GM18508 (cell line): Measurements from ENCODE around the gene CAMTA1.

Source experiments
- ATAC-seq: cut with Tn5 transposase; IDR thresholded peaks from one replicate; pipeline ENCODE4 v1.9.1; 2021; ENCODE audit warnings: moderate number of reproducible peaks; ENCODE audit not compliant: insufficient read depth, unreplicated experiment

The CAMTA1 gene

GRCh38 chr1:6948861-6949260 lies 163.6 kb downstream of the CAMTA1 start:
- ATAC-seq: no peak

- no peak for ATAC-seq
These were observed 164.9 kb downstream of the CAMTA1 start for GRCh38 chr1:6950001-6950765.

DNA sequence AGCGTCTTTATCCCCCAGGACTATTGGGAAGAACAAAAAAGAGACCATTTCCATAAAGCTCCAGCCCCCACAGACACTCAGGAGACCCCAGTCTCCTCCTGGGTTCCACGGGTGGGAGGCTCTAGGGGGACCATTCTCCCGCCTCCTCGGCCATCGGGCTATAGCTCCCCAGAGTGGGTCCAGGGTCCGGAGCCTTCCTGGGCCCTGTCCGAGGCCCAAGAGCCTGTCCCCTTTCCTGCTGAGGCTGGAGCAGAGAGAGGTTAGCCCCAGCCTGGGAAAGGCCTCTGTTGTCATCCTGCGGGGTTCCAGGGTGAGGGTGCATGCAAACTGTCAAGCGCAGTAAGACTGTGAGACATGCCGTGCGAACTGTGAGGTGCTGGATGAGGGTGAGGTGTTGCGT lies 166.3 kb downstream of the CAMTA1 start:
- no peak for ATAC-seq

GRCh38 chr1:6953216-6953615 lies 168.0 kb downstream of the CAMTA1 start:
- no peak for ATAC-seq

- no peak for ATAC-seq
These were observed 168.7 kb downstream of the CAMTA1 start for GRCh38 chr1:6953907-6954364.

DNA sequence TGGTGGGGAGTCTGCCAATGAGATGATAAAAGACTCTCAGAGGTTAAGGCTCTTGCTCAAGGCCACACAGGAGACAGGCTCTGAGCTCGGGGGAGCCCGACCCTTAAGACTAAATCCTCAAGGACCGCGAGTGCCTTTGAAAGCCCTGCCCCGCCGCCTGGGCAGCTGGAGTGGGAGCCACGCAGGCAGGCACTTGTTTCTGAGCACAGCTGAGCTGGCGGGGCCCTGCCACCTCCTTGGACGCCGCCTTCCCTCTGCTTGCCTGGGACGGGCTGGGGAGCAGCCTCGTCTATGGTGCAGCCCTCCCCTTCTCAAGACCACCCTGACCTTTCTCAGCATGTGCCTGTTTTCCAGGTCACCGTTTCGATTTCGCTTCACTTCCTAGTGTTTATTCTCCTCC lies 169.3 kb downstream of the CAMTA1 start:
- no peak for ATAC-seq

DNA sequence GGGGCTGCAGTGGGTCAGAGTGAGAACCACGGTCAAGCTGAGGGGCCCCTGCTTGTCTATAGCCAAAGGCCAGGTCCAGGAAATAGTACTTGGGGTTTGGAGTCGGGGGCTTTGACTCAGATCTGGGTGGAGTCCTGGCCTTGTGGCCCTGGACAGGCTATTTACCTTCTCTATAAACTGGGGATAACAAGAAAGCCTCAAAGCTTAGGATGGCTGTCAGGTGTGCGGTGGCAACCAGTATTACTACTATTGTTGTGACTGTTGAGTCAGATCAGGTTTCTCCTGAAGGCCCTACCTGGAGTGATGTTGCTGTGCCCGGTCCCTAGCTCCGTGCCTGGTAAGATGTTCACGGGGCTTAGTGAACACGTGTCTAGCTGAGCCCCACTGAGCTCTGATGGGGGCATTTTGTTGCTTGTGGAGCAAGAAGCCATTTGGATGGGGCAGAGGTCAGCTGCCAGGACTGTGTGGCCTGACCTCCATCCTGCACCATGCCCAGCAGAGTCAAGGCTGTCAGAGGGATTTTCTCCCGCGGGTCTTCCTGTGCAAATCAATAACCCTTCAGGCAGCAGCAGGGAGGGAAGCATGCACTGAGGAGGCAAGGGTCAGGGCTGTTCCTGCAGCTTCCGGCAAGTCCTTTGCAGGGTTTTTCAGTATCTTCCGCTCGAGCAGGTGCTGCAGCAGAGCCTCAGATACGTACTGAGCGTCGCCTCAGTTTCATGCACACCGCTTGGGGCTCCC lies 170.3 kb downstream of the CAMTA1 start:
- no peak for ATAC-seq

- ATAC-seq: no peak
These were observed 171.4 kb downstream of the CAMTA1 start for GRCh38 chr1:6956488-6957159.

DNA sequence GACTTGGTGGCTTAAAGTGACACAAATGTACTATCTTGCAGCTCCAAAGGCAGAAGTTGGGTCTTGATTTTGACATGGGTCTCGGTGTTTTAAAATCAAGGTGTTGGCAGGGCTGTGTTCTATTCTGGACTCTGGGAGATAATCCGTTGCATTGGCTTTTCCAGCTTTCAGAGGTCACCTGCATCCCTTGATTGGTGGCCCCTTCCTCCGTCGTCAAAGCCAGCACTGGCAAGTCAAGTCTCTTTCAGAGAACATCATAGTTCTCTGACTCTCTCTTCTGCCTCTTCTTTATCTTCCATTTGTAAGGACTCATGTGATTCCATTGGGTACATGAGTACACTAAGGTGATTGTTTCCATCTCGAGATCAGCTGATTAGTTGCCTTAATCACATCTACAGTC lies 172.1 kb downstream of the CAMTA1 start:
- ATAC-seq: no peak

DNA sequence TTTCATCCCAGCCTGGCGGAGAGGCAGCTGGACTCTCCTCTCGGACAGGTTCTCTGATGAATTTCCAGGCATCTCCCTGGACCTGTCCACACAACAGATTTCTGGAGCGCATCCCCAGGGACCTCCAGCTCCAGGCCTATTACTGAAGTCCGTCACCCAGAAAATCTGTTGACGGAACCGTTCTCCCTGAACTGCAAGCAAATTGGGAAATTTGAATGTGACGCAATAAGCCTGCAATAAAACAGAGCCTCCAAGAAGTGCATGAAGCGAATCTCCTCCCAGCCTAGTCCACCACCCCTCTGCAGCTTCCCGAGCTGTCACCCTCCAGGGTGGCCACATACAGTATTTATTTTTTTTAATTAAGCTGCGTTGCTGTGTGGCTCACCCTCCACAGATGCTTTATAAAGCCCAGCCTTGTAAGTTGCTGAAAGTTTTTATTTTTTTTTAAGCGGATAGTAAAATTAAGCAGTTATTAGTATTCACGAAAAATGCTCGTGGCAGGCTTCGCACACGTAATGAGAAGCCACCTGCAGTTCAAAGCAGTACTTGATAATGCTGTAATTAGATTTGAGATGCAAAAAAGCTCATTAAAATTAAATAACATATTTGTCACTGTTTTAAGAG lies 173.3 kb downstream of the CAMTA1 start:
- no peak for ATAC-seq

- no peak for ATAC-seq
These were observed 174.2 kb downstream of the CAMTA1 start for GRCh38 chr1:6959491-6959890.

DNA sequence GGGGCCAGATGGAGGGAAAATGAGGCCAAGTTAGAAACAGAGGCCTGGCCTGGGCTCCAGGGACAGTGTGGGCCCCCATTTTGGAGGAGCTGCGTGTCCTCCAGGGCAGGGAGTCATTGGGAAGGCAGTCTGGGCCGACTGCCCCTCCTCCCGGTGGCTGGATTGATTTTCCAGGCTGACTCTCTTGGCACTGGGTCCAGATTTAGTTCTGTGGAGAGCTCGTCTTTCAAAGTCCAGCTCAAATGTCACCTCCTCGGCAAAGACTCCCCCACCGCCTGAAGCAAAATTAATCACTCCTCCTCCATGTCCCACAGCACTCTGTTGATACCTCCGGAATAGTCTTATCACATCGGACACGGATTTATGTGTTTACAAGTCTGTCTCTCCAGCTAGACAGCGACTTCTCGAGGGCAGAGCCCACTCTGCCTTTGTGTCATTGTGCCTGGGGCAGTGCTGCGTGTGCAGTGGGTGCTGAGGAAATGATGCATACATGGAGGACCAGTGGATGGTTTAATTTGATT lies 175.1 kb downstream of the CAMTA1 start:
- ATAC-seq: no peak

GRCh38 chr1:6960860-6961259 lies 175.6 kb downstream of the CAMTA1 start:
- no peak for ATAC-seq

DNA sequence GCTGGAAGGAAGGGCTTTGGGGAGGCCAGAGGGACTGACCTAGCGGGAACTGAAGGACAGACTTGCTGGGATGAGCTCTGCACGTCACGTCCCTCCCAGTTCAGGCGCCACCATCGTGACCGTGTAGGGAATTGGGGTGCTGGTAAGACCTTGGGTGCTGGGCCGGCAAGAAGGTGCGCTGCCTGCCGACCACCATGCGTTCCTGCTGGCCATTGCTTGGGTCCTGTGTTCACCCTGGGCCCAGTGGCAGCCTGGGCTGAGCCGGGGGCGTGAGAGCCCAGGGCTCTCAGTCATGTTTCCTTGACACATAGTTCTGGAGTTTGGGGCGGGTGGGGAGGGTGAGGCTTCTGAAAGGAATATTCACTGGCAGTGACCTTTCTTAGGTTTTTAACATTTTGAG lies 176.0 kb downstream of the CAMTA1 start:
- ATAC-seq: no peak

DNA sequence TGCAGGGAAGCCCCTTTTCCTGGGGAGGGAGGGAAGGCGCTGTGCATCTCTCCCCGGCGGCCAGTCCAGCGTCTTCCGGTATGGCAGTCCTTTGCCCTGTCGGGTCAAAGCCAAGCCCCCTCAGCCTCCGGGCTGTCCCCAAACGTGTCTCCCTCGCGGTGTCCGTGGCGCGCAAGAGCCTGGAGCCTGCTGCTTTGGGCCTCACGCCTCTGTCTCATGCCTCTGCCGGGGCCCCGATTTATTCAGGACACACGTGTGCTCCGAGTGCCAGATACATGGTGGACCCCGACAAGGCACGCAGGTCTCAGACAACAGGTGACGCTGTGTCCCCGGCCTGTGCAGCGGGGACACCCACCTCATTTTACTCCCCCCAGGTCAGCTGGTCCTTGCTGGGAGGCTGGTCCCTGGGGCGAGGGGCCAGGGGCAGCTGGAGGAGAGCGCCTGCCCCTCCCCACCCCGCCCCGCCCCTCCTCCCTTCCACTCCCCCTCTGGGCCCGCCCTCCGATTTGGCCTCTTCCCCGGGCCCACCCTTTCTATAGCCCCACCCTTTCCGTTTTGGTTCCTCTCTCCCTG lies 176.7 kb downstream of the CAMTA1 start:
- ATAC-seq: no peak

DNA sequence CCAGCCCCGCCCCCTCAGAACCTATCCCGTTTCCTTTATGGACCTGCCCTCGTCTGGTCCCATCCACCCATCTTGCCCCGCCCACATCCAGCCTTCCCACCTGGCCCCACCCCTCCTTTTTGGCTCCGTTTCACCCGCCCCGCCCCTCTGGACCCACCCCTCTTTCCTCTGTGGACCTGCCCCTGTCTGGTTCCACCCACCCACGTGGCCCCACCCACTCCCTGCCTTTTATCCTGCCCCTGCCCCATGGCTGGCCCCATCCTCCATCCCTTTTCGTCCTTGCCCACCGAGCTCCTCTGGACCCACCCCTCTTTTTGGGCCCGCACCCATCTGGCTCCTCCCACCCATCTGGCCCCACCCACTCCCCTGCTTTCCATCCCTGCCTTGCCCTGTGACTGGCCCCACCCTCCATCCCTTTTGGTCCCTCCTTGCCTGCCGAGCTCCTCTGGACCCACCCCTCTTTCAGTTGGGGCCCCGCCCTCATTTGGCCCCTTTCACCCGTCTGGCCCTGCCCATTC lies 177.3 kb downstream of the CAMTA1 start:
- no peak for ATAC-seq

GRCh38 chr1:6962996-6963911 lies 178.0 kb downstream of the CAMTA1 start:
- no peak for ATAC-seq

GRCh38 chr1:6963912-6964307 lies 178.7 kb downstream of the CAMTA1 start:
- ATAC-seq: no peak
